Smooth muscle cell of the brain vasculature (primary cell): ENCODE results near the gene IL34.

Source experiments
- DNase-seq: peaks from one replicate; pipeline ENCODE4 v3.0.0-alpha.2; 2012; ENCODE audit warnings: low read depth, low spot score

The IL34 gene

DNA sequence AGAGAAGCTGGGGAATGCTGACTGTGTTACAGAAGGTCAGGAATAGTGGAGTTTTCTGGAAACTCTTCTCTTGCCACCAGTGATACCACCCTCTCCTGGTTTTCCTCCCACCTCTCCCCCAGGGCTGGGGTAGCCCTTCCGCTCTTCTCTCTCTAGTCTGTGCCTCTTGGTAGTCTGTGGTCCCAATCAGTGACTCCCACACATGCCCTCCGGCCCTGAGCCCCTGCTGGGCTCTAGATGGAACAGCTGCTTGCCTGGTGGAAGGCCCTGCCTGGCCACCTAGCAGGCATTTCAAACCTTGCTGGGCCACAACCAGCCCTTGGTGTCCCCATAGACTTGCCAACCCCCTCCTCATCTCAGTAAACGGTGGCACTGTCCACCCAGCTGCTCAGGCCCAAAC lies 54.7 kb downstream of the IL34 start:
- no peak for DNase-seq

DNA sequence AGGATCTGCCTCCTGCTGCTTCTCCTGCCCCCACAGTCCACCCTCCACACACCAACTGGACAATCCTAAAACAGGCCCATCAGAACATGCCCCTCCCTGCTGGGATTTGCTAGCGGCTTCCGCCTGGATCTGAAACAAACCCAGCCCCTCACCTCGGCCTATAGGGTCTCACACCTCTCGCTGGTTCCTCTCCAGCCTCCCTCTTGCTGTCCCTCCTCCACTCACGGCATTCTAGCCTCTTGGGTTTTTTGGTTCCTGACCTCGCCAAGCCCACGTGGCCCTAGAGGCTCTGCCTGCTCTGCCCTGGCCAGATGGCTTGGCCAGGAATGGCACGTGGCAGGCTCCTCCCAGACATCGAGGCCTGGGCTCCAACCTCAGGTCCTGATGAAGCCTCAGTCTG lies 55.2 kb downstream of the IL34 start:
- DNase-seq: no peak

DNA sequence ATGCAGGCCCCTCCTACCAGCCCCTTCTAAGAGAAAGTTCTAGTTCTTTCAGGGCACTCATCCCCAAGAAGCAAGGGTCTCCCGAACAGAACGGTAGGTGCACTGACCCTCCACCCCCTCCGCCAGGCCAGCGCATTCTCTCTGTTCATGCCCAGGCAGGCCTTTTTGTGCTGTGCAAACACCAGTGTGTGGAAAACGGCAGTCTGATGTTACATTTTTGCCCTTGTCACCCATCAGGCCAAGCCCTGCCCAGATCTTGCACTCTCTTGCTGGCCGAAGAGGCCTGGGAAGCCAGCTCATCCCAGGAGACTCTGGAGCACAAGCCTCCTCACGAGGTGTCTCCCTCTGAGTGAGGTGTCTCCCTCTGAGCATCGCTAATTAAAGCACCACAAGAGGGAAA lies 55.6 kb downstream of the IL34 start:
- no peak for DNase-seq

DNA sequence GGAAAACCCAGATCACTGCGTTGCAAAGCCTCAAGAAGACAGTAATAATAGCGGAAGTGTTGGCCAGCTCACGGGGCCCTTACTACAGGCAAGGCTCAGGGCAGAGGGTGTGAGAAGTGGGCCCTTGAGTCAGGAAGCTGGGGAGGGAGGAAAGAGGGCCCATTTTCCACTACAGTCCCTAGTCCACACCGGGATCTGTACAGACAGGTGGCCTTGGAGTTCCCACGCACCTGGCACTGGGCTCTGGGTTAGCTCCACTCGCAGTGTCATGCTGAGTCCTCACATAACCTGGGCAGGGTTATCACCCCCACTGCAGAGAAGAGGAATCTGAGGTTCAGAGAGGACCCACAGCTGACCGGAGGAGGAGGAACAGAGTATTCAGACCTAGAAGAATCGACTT lies 56.3 kb downstream of the IL34 start:
- DNase-seq: no peak

DNA sequence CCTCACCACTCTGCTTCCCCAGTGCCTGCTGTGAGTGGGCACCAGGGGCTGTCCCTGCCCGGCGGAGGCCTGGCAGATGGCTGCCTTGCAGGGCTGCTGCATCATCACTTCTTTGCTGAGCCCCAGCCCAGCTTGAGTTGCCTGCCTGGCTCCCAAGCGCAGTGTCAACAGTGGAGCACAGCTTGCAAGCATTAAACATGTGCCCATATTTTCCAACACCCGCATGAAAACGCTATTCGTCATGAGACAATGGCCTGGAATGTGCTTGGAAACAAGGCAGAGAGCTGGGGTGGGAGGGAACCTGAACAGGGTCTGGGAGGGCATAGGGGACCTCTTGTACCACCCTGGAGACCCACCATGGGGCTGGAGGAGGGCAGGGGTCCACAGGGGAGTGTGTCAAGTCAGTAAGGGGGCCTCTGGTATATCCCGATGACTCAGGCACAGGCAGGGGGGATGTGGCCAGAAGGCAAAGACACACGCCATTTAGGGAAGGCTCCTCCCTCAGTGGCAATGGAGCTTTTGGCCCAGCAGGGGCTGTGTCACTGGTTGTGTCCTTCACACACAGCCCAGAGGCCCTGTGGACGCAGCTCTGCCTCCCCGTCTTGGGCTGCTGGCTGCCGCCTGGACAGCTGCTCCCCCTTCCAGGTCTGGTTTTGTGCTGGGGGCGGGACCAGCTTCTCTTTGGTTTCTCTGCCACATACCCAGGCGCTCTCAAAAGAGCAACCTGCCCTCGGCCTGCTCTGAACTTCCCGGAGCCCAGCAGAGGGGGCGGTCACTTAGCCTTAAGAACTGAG lies 56.9 kb downstream of the IL34 start:
- peak; percentile 87 for DNase-seq

DNA sequence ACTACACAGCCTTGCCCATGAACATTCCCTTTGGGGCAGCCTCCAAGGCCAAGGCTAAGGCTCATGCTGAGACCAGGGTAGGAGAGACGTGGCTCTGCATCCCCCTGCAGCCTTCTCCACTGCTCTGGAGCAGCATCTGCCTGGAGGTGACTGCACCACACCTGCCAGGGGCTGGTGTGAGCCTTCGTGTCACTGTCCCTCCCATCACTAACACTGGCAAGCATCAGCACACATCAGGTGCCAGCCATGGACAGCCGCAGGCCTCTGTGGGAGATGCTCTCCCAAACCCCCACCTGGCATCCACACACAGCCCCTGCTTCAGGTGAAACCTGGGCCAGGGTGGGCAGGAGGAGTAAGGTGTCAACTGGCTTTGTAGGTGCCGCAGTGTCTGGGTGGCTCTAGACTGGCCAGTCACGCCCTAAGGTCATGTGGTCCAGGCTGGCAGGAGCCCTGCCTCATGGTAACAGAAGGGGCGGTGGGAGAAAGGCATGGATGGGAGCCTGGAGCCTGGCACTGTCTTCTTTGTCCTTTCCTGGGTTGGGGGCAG lies 57.5 kb downstream of the IL34 start:
- no peak for DNase-seq

DNA sequence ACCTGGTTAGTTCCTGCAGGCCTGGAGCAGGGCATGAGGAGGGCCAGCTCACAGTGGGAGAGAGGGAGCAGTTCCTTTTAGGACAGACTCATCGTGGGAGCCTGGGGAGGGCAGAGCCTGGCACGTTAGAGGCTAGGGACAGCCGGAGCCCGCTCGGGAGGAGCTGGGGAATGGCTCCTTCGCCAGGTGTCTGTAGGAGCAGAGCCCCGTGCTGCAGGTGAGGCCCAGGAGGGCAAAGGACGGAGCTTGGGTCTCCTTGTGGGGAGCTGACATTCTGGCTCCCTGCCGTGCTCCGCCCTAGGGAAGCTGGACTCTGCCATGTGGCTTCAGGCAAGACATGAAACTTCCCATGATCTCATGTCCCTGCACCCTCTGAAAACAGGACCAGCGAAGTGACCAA lies 58.2 kb downstream of the IL34 start:
- no peak for DNase-seq

DNA sequence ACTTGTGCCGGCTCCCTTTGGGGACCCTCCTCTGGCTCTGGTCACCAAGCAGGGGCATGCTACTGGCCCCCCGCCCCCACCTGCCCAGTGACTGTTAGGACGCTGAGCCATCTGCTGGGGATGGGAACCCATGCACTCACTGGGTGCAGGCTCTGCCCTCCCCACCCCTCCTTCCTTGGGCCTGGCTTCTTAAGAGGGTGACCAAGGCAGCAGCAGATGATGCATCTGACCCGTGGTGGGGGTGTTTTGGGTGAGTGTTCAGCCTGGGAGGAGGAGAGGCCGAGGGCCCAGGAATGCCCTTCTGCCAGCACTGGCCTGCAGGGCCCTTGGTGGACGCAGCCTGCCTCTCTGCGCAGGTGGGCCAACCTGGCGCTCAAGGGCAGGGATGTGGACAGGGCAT lies 58.7 kb downstream of the IL34 start:
- no peak for DNase-seq

DNA sequence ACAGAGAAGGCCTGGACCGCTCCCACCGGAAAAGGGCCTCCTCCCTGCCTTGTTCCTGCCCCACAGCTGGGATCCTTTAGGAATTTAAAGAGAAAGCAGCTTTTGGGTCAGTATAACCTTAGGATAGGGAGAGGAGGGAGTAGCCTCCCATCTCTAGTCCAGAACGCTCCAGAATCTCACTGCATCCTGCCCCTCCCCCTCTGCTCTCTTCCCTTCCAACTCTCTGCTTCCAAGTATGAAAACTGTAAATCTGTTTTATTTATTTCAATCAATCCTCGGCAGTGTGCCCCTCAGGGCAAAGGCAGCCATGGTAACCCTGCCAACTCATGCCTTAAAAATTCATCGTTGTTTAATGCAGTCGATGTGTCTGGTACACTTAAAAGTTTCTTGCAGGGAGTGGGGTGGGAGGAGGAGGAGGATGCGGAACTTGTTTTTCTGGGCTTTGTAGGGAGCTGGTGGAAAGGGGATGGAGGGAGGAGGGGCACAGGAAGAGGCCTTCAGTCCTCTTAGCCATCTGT lies 60.6 kb downstream of the IL34 start:
- DNase-seq: peak; percentile 43

DNA sequence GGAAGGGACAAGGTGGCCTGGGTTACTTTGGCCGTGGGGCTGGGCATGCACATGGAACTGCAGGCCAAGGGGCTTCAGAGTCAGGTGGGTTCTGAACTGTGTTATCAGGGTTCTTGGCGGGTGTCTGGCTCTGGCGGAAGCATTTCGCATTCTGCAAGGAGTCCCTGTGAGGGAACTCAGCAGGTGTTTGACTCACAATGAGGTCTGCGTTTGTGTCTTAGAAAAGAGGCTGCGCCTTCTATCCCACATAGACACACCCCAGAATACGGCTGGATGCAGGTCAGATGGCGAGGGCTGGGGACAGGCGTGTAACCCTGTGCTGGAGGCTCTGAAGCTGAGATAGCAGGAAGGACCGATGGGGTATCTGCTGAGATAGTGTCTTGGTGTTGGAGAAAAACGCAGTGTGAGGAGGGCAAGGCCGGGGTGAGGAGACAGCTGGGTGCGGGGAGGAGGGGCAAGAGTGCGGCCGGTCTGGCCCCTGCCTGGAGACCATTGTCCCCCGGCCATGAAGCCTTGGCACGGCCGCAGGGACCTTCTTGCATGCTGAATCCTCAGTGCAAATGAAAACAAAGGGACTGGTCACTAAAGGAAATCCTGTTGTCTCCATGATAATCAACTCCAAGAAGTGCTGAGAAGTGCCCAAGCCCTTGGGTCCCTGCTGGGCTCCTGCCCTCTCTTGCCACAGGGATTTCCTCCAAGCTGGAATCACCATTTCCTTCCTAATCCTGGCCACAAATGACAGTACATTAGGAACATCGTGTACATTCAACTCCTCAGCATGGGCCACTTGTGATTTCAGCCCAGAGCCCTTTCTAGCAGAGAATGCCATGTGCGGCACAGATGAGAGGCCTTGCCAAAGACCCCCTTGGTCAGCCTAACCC lies 62.2 kb downstream of the IL34 start:
- DNase-seq: no peak

DNA sequence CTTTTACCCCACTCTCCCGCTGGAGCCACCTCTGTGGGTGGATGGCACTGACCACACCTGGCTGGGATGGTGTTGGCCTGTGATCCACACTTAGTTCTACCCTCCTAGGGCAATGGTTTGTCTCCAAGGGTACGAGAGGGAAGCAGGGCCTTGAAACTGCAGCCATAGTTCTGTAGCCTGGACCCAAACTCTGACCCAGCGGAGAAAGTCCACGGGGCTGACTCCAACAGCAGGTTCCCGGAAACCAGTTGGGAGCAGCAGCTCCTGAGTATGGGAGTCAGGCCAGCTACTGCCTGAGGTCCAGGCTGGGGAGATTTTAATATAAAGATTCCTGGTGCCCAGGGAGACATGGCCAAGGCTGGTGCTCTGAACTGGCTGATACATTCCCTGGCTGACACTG lies 63.1 kb downstream of the IL34 start:
- no peak for DNase-seq

DNA sequence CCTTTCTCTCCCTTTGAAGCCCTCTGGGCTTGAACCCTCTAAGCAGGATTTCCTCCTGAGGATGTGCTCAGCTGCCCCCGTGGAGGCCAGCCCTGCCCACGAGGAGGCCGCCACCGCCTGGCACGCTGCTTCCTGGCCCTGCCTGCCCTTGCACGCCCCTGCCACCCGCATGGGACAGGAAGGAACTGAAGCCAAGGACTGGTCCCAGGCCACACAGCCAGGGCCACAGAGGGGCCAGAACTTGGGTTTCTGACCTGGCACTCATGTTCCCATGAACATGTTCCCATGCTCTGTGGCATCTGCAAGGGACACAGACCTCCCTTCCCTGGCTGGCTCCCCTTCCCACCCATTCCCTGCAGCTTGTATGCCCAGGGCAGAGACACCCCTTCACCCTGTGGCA lies 63.6 kb downstream of the IL34 start:
- DNase-seq: no peak
